Calu3 (cell line): ENCODE data around the gene UST. TPM values are rescaled to one million over a fixed set of nuclear protein-coding genes. Genes with fewer than 3 reads are reported as not detected.
"Not testable (repeated sequence)": the region's sequence is repeated elsewhere in the genome, so short reads cannot be mapped to it uniquely, and the experiment has no call there.

Experiments used
- BruUV-seq: library from RNA; stranded (reverse); fragments of 400-500 nt; replicated peaks from 2 replicates; lab custom pipeline; 2021; lab: Mats Ljungman, UMichigan
- CTCF ChIA-PET: fragments of 300-600 bp; sonication (Branson Sonifier 250); formaldehyde crosslinking; loops from one replicate; lab custom pipeline; 2022; ENCODE audit warnings: antibody characterized with exemption; lab: Charles Lee
- DNase-seq: peaks from one replicate; pipeline ENCODE4 v3.0.0; 2022
- H3K27ac Mint-ChIP-seq: one replicate; pipeline ENCODE4 v1.8.0; 2022; ENCODE audit warnings: mixed read lengths; ENCODE audit not compliant: unreplicated experiment
- H3K27me3 Mint-ChIP-seq: one replicate; pipeline ENCODE4 v1.8.0; 2022; ENCODE audit warnings: mixed read lengths; ENCODE audit not compliant: unreplicated experiment
- H3K36me3 Mint-ChIP-seq: one replicate; pipeline ENCODE4 v1.8.0; 2022; ENCODE audit warnings: mild to moderate bottlenecking, moderate library complexity, mixed read lengths; ENCODE audit not compliant: insufficient read depth, unreplicated experiment
- H3K4me1 Mint-ChIP-seq: one replicate; pipeline ENCODE4 v1.8.0; 2022; ENCODE audit warnings: mild to moderate bottlenecking, low read depth, mixed read lengths; ENCODE audit not compliant: unreplicated experiment
- H3K4me3 Mint-ChIP-seq: one replicate; pipeline ENCODE4 v1.8.0; 2022; ENCODE audit warnings: mild to moderate bottlenecking, low read depth, moderate library complexity, mixed read lengths; ENCODE audit not compliant: unreplicated experiment
- H3K9me3 Mint-ChIP-seq: one replicate; pipeline ENCODE4 v1.8.0; 2022; ENCODE audit warnings: low read depth, mixed read lengths; ENCODE audit not compliant: unreplicated experiment
- intact Hi-C: fragments of 100-400 bp; cut with micrococcal nuclease; formaldehyde crosslinking; loops from one replicate; pipeline ENCODE4 v1.10.0; 2022; ENCODE audit not compliant: unreplicated experiment
- total RNA-seq: library from RNA; stranded (reverse); gene quantifications from 2 replicates; pipeline ENCODE4 v1.2.3, GENCODE V29; 2022
- TF ChIP-seq, protein P1 (sequence below): fragments of 200-600 bp; IDR thresholded peaks from one replicate; pipeline ENCODE4 v1.8.0; 2022; ENCODE audit warnings: antibody characterized with exemption; ENCODE audit not compliant: unreplicated experiment

UST gene
- total RNA-seq, 1 experiment from 2014 or later: 2.4 TPM

DNA sequence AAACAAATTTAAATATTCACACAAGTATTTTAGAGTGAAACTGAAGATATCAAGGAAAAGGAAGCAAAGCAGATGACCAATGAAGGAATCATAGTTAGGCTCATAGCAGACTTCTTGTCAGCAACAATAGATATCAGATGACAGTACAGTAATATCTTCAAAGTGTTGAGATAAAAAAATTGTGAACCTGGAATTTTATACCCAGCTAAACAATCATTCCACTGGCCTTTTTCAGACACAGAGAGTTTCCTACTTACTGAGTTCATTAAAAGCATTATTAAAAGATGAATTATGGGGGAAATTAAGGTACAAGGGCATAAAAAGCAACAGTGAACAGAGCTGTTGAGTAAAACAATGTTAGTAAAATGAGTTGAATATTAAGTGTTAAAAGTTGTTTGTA lies 254.6 kb downstream of the UST start:
- TF ChIP-seq, protein P1, sequence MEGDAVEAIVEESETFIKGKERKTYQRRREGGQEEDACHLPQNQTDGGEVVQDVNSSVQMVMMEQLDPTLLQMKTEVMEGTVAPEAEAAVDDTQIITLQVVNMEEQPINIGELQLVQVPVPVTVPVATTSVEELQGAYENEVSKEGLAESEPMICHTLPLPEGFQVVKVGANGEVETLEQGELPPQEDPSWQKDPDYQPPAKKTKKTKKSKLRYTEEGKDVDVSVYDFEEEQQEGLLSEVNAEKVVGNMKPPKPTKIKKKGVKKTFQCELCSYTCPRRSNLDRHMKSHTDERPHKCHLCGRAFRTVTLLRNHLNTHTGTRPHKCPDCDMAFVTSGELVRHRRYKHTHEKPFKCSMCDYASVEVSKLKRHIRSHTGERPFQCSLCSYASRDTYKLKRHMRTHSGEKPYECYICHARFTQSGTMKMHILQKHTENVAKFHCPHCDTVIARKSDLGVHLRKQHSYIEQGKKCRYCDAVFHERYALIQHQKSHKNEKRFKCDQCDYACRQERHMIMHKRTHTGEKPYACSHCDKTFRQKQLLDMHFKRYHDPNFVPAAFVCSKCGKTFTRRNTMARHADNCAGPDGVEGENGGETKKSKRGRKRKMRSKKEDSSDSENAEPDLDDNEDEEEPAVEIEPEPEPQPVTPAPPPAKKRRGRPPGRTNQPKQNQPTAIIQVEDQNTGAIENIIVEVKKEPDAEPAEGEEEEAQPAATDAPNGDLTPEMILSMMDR: no peak
- Mint-ChIP-seq H3K4me3 (no peak overlapping the region), H3K9me3 (peaks cover 7% of the 10 kb centered on the region), H3K36me3 (no peaks in the 10 kb centered on the region), H3K4me1 (no peaks in the 10 kb centered on the region), H3K27me3 (no peaks in the 10 kb centered on the region), H3K27ac (no peak overlapping the region)
- CTCF ChIA-PET: no interaction called here
- no peak for DNase-seq
- intact Hi-C loops: no loop called here
- no TSS peak for BruUV-seq

DNA sequence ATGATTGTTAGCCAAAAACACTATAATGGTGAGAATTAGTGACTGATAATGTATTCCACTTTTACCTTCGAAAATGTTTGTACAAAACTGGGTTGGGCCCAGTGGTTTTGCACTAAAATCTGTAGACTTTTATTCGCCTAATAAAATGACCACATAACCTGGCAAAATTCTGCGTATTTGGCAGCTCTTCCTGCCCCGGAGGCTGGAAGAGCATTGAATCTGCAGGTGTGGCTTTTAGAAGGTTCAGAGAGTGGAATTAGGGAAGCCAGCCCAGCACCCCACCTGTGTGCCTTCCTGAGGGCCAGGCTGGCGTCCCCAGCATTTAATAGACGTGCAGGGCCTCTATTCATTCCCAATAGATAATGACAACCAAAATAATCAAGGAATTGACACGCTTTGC lies 256.7 kb downstream of the UST start:
- no peak for DNase-seq
- Mint-ChIP-seq H3K4me3 (no peak overlapping the region), H3K36me3 (no peaks in the 10 kb centered on the region), H3K27me3 (no peaks in the 10 kb centered on the region), H3K27ac (no peak overlapping the region), H3K9me3 (peaks cover 7% of the 10 kb centered on the region), H3K4me1 (no peaks in the 10 kb centered on the region)
- intact Hi-C loops: no loop called here
- TF ChIP-seq, protein P1: no peak
- CTCF ChIA-PET: no interaction called here
- BruUV-seq: no TSS peak

- TF ChIP-seq, protein P1: no peak
- DNase-seq: no peak
- peaks cover 7% of the 10 kb centered on the region for H3K9me3 Mint-ChIP-seq
- H3K27ac Mint-ChIP-seq: no peak overlapping the region
- H3K36me3 Mint-ChIP-seq: no peaks in the 10 kb centered on the region
- CTCF ChIA-PET: no interaction called here
- no peaks in the 10 kb centered on the region for H3K4me1 Mint-ChIP-seq
- H3K27me3 Mint-ChIP-seq: no peaks in the 10 kb centered on the region
- no peak overlapping the region for H3K4me3 Mint-ChIP-seq
- BruUV-seq: no TSS peak
- intact Hi-C loops: no loop called here
Observed at GRCh38 chr6:149004664-149005063, 257.8 kb downstream of the UST start.

GRCh38 chr6:149006236-149006635 lies 259.4 kb downstream of the UST start:
- BruUV-seq: not testable (repeated sequence)

GRCh38 chr6:149006671-149007070 lies 259.8 kb downstream of the UST start:
- H3K4me3 Mint-ChIP-seq: no peak overlapping the region
- no peak overlapping the region for H3K27ac Mint-ChIP-seq

More at GRCh38 chr6:149006236-149006635, 259.4 kb downstream of the UST start:
- DNase-seq, CTCF ChIA-PET, H3K9me3 Mint-ChIP-seq, H3K4me1 Mint-ChIP-seq, H3K4me3 Mint-ChIP-seq, H3K27me3 Mint-ChIP-seq, H3K36me3 Mint-ChIP-seq, intact Hi-C loops, H3K27ac Mint-ChIP-seq: not testable (repeated sequence)

More at GRCh38 chr6:149006671-149007070, 259.8 kb downstream of the UST start:
- Mint-ChIP-seq H3K36me3 (no peaks in the 10 kb centered on the region), H3K27me3 (no peaks in the 10 kb centered on the region), H3K9me3 (peaks cover 2% of the 10 kb centered on the region), H3K4me1 (no peaks in the 10 kb centered on the region)
- CTCF ChIA-PET: no interaction called here
- intact Hi-C loops: no loop called here
- TF ChIP-seq, protein P1: no peak
- no TSS peak for BruUV-seq
- no peak for DNase-seq
